Amniotic stem cell (primary cell): ENCODE measurements around the gene TRIM31.

ENCODE experiments used
- DNase-seq: peaks from one replicate; lab custom pipeline; 2025; lab: John Stamatoyannopoulos, UW

TRIM31 gene

GRCh38 chr6:30075790-30076732 lies 36.8 kb downstream of the TRIM31 start:
- DNase-seq: no peak

- no peak for DNase-seq
Observed at GRCh38 chr6:30075094-30075789, 37.6 kb downstream of the TRIM31 start, which contains the start of gene RNF39. Gene RNF39 (minus strand): TSS chr6:30075769. CDS start chr6:30075585, 184 bp downstream.

- no peak for DNase-seq
Observed at GRCh38 chr6:30074331-30075093, 38.4 kb downstream of the TRIM31 start.

GRCh38 chr6:30073489-30074235 lies 39.2 kb downstream of the TRIM31 start:
- DNase-seq: no peak

- DNase-seq: no peak
Observed at GRCh38 chr6:30071858-30072257, 41.0 kb downstream of the TRIM31 start.

- DNase-seq: no peak
Observed at GRCh38 chr6:30071081-30071818, 41.6 kb downstream of the TRIM31 start.

- DNase-seq: no peak
Observed at GRCh38 chr6:30067460-30068139, 45.3 kb downstream of the TRIM31 start.

- DNase-seq: peak; percentile 97
Observed at GRCh38 chr6:30066577-30067459, 46.1 kb downstream of the TRIM31 start, which contains the start of gene PPP1R11. Gene PPP1R11 (plus strand): TSS chr6:30067198. CDS start chr6:30067411, 213 bp downstream.

GRCh38 chr6:30066082-30066481 lies 46.8 kb downstream of the TRIM31 start:
- no peak for DNase-seq

- no peak for DNase-seq
Observed at GRCh38 chr6:30063315-30063714, 49.6 kb downstream of the TRIM31 start.

- no peak for DNase-seq
Observed at GRCh38 chr6:30062471-30063178, 50.3 kb downstream of the TRIM31 start.

GRCh38 chr6:30061858-30062458 lies 50.9 kb downstream of the TRIM31 start:
- no peak for DNase-seq

- peak; percentile 96 for DNase-seq
Observed at GRCh38 chr6:30061092-30061857, 51.6 kb downstream of the TRIM31 start, which contains the start of gene POLR1H. Gene POLR1H (plus strand): TSS chr6:30061265. CDS start chr6:30061525, 260 bp downstream.

- DNase-seq: no peak
Observed at GRCh38 chr6:30060606-30061091, 52.2 kb downstream of the TRIM31 start.

- no peak for DNase-seq
Observed at GRCh38 chr6:30055513-30055912, 57.4 kb downstream of the TRIM31 start.

- DNase-seq: no peak
Observed at GRCh38 chr6:30053682-30054081, 59.2 kb downstream of the TRIM31 start.
